GM23248 (cell line): ENCODE data around the gene TRAPPC11. TPM values are rescaled to one million over a fixed set of nuclear protein-coding genes. Genes with fewer than 3 reads are reported as not detected.
A peak's percentile ranks its signal among the peaks of the same experiment; 100 is the strongest.

Experiments used
- DNase-seq: peaks from one replicate; pipeline ENCODE4 v3.0.0-alpha.2; 2015
- H2AFZ ChIP-seq: fragments of 200-600 bp; sonication (generic); 2 replicates; pipeline ENCODE4 v1.6.1; 2016; ENCODE audit warnings: antibody characterized with exemption
- H3F3A ChIP-seq: fragments of 200-600 bp; sonication (generic); 2 replicates; pipeline ENCODE4 v1.6.1; 2016; ENCODE audit warnings: mild to moderate bottlenecking, antibody characterized with exemption, mixed run types; ENCODE audit not compliant: insufficient read depth
- H3K27ac ChIP-seq: fragments of 200-600 bp; sonication (generic); 2 replicates; pipeline ENCODE4 v1.5.1; 2016; ENCODE audit warnings: mild to moderate bottlenecking
- H3K27me3 ChIP-seq: fragments of 200-600 bp; sonication (generic); replicated peaks from 2 replicates; pipeline ENCODE4 v1.6.1; 2016; ENCODE audit warnings: mild to moderate bottlenecking; ENCODE audit not compliant: insufficient read depth
- H3K36me3 ChIP-seq: fragments of 200-600 bp; sonication (generic); 2 replicates; pipeline ENCODE4 v1.6.1; 2016; ENCODE audit warnings: low read depth, mild to moderate bottlenecking
- H3K4me1 ChIP-seq: fragments of 200-600 bp; sonication (generic); 2 replicates; pipeline ENCODE4 v1.6.1; 2016; ENCODE audit warnings: mild to moderate bottlenecking; ENCODE audit not compliant: insufficient read depth
- H3K4me2 ChIP-seq: fragments of 200-600 bp; sonication (generic); one replicate; pipeline ENCODE4 v1.6.1; 2016; ENCODE audit warnings: mild to moderate bottlenecking; ENCODE audit not compliant: unreplicated experiment
- H3K4me3 ChIP-seq: fragments of 200-600 bp; sonication (generic); 2 replicates; pipeline ENCODE4 v1.5.1; 2016; ENCODE audit warnings: mild to moderate bottlenecking
- H3K79me2 ChIP-seq: fragments of 200-600 bp; sonication (generic); 2 replicates; pipeline ENCODE4 v1.6.1; 2016; ENCODE audit warnings: mild to moderate bottlenecking; ENCODE audit not compliant: insufficient read depth
- H3K9ac ChIP-seq: fragments of 200-600 bp; sonication (generic); 2 replicates; pipeline ENCODE4 v1.6.1; 2016; ENCODE audit warnings: mild to moderate bottlenecking
- H3K9me2 ChIP-seq: fragments of 200-600 bp; sonication (generic); 2 replicates; pipeline ENCODE4 v1.6.1; 2016; ENCODE audit warnings: mixed run types, mild to moderate bottlenecking, moderate library complexity; ENCODE audit not compliant: insufficient read depth
- H3K9me3 ChIP-seq: fragments of 200-600 bp; sonication (generic); one replicate; pipeline ENCODE4 v1.6.1; 2017; ENCODE audit warnings: low read depth
- H4K20me1 ChIP-seq: fragments of 200-600 bp; sonication (generic); 2 replicates; pipeline ENCODE4 v1.6.0; 2016; ENCODE audit not compliant: insufficient read depth
- EZH2 ChIP-seq: fragments of 200-600 bp; sonication (generic); IDR thresholded peaks from 2 replicates; pipeline ENCODE4 v1.6.1; 2018; ENCODE audit warnings: antibody characterized with exemption, mild to moderate bottlenecking; ENCODE audit not compliant: insufficient read depth, poor library complexity, severe bottlenecking
- EZH2phosphoT487 ChIP-seq: fragments of 200-600 bp; sonication (generic); IDR thresholded peaks from 2 replicates; pipeline ENCODE4 v1.6.1; 2018; ENCODE audit warnings: antibody characterized with exemption, moderate library complexity, mild to moderate bottlenecking, low read depth; ENCODE audit not compliant: insufficient read depth
- WGBS, 2 experiments: methylation state at CpG; one replicate each; pipeline ENCODE4 v1.1.6; 2015 to 2017; ENCODE audit warnings: low lambda C conversion rate in 2 of 2, low coverage in 1 of 2; ENCODE audit errors: missing lambda C conversion rate in 2 of 2; 5-methylcytosine and 5-hydroxymethylcytosine counted together
- in situ Hi-C: fragments of 300-500 bp; cut with MboI; formaldehyde crosslinking; loops from 2 replicates; pipeline ENCODE4 v1.15.0; 2020
- polyA plus RNA-seq: library from polyadenylated mRNA; unstranded; fragments of >200 nt; fragmentation: Nextera tagmentation; extraction: Ambion mirVana; gene quantifications from 2 replicates; pipeline ENCODE4 v1.2.1, GENCODE V29; 2016
- total RNA-seq: library from RNA; depleted of rRNA; stranded (reverse); fragments of >200 nt; shearing (Covaris generic); gene quantifications from 2 replicates; pipeline ENCODE4 v1.2.3, GENCODE V29; 2014

TRAPPC11 gene
- total and polyA plus RNA-seq, 2 experiments from 2014 or later, result 17.2 to 33.9 TPM

GRCh38 chr4:183728223-183729068 is 69.4 kb downstream of the TRAPPC11 start:
- H3K9ac ChIP-seq, result no peak overlapping the region
- no peaks in the 10 kb centered on the region for H3K9me2 ChIP-seq
- in situ Hi-C loops, result no loop called here
- 72 to 75% methylated on average over 22 of the region's 22 CpGs for WGBS, 2 experiments
- H4K20me1 ChIP-seq, result no peaks in the 10 kb centered on the region
- TF ChIP-seq EZH2 (no peak), EZH2phosphoT487 (no peak)
- H3K9me3 ChIP-seq, result no peaks in the 10 kb centered on the region
- no peak overlapping the region for H3K27ac ChIP-seq
- H3K4me2 ChIP-seq, result no peak overlapping the region
- DNase-seq, result no peak
- H2AFZ ChIP-seq, result no peak overlapping the region
- no peak overlapping the region for H3K4me3 ChIP-seq
- H3K79me2 ChIP-seq, result no peaks in the 10 kb centered on the region
- H3K27me3 ChIP-seq, result no peaks in the 10 kb centered on the region; the same call in 1 of the 2 replicates
- no peaks in the 10 kb centered on the region for H3K4me1 ChIP-seq
- no peaks in the 10 kb centered on the region for H3K36me3 ChIP-seq
- no peaks in the 10 kb centered on the region for H3F3A ChIP-seq

GRCh38 chr4:183729069-183729406 is 69.9 kb downstream of the TRAPPC11 start:
- H3F3A ChIP-seq, result no peaks in the 10 kb centered on the region
- H3K27ac ChIP-seq, result no peak overlapping the region
- in situ Hi-C loops, result no loop called here
- H3K79me2 ChIP-seq, result no peaks in the 10 kb centered on the region
- H2AFZ ChIP-seq, result no peak overlapping the region
- H3K27me3 ChIP-seq, result peaks cover 6% of the 10 kb centered on the region
- H3K9ac ChIP-seq, result no peak overlapping the region
- H3K4me1 ChIP-seq, result no peaks in the 10 kb centered on the region
- H3K4me3 ChIP-seq, result no peak overlapping the region
- WGBS, 2 experiments, result 80 to 87% methylated on average over 5 of the region's 5 CpGs
- TF ChIP-seq EZH2, result no peak
- no peak for TF ChIP-seq EZH2phosphoT487
- DNase-seq, result no peak
- H3K36me3 ChIP-seq, result no peaks in the 10 kb centered on the region
- H4K20me1 ChIP-seq, result no peaks in the 10 kb centered on the region
- H3K4me2 ChIP-seq, result no peak overlapping the region
- H3K9me3 ChIP-seq, result no peaks in the 10 kb centered on the region
- no peaks in the 10 kb centered on the region for H3K9me2 ChIP-seq

- H4K20me1 ChIP-seq, result no peaks in the 10 kb centered on the region
- H3K4me2 ChIP-seq, result no peak overlapping the region
- H3K9me3 ChIP-seq, result no peaks in the 10 kb centered on the region
- in situ Hi-C loops, result no loop called here
- H3K27me3 ChIP-seq, result peaks cover 6% of the 10 kb centered on the region
- H2AFZ ChIP-seq, result no peak overlapping the region
- H3K9ac ChIP-seq, result no peak overlapping the region
- TF ChIP-seq EZH2phosphoT487 (no peak), EZH2 (no peak)
- no peak overlapping the region for H3K4me3 ChIP-seq
- peak; percentile 79 for DNase-seq
- no peaks in the 10 kb centered on the region for H3K36me3 ChIP-seq
- H3K79me2 ChIP-seq, result no peaks in the 10 kb centered on the region
- no peaks in the 10 kb centered on the region for H3K9me2 ChIP-seq
- no peak overlapping the region for H3K27ac ChIP-seq
- H3K4me1 ChIP-seq, result no peaks in the 10 kb centered on the region
- 38 to 41% methylated on average over 12 to 13 of the region's 13 CpGs for WGBS, 2 experiments
- H3F3A ChIP-seq, result no peaks in the 10 kb centered on the region
Measured at GRCh38 chr4:183729430-183730328, 70.6 kb downstream of the TRAPPC11 start.

GRCh38 chr4:183732296-183732695 is 73.2 kb downstream of the TRAPPC11 start:
- Histone ChIP-seq H3K36me3 (no peaks in the 10 kb centered on the region), H4K20me1 (no peaks in the 10 kb centered on the region), H2AFZ (no peak overlapping the region), H3K79me2 (no peaks in the 10 kb centered on the region), H3F3A (no peaks in the 10 kb centered on the region), H3K9me2 (no peaks in the 10 kb centered on the region), H3K27ac (no peak overlapping the region), H3K4me3 (no peak overlapping the region), H3K4me1 (no peaks in the 10 kb centered on the region), H3K27me3 (peaks cover 6% of the 10 kb centered on the region), H3K4me2 (no peak overlapping the region), H3K9me3 (no peaks in the 10 kb centered on the region), H3K9ac (no peak overlapping the region)
- whole genome bisulfite sequencing, 2 experiments, result 64 to 70% methylated on average over 8 of the region's 8 CpGs
- no peak for DNase-seq
- in situ Hi-C loops, result no loop called here
- no peak for TF ChIP-seq EZH2
- TF ChIP-seq EZH2phosphoT487, result no peak
